Measurements from ENCODE around the gene SLCO3A1.
"Not testable (repeated sequence)": the region's sequence is repeated elsewhere in the genome, so short reads cannot be mapped to it uniquely, and the experiment has no call there.

Gene SLCO3A1

DNA sequence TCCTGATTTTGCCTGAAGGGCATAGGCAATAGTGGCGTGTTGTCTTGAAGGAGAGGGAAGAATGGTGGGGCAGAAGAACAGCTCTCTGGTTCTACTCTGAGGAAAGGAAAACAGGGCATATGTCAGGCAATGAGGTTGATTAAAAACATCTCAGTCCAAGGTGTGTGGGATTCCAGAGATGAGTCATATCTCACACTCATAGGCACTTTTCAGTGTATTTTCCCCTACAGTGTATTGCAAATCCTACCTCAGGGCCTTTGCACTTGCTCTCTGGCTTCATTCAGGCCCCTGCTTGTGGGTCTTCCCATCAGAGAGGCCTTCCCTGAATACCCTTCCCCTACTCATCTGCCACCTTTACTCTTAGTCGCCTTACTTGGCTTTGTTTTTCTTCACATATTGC, 107.8 kb downstream of the SLCO3A1 start:
- DNase-seq (ENCODE audit: low read depth in 2 of 2, low spot score in 1 of 2) = no peak

GRCh38 chr15:91963747-91964146, 110.2 kb downstream of the SLCO3A1 start:
- DNase-seq (ENCODE audit: low read depth in 2 of 2, low spot score in 1 of 2) = not testable (repeated sequence)

GRCh38 chr15:91965501-91966193, 112.1 kb downstream of the SLCO3A1 start:
- DNase-seq (ENCODE audit: low read depth in 2 of 2, low spot score in 1 of 2) = no peak

GRCh38 chr15:91966194-91966552, 112.7 kb downstream of the SLCO3A1 start:
- DNase-seq (ENCODE audit: low read depth in 2 of 2, low spot score in 1 of 2) = no peak

GRCh38 chr15:91967935-91968606, 114.6 kb downstream of the SLCO3A1 start:
- DNase-seq (ENCODE audit: low read depth in 2 of 2, low spot score in 1 of 2) = no peak

DNA sequence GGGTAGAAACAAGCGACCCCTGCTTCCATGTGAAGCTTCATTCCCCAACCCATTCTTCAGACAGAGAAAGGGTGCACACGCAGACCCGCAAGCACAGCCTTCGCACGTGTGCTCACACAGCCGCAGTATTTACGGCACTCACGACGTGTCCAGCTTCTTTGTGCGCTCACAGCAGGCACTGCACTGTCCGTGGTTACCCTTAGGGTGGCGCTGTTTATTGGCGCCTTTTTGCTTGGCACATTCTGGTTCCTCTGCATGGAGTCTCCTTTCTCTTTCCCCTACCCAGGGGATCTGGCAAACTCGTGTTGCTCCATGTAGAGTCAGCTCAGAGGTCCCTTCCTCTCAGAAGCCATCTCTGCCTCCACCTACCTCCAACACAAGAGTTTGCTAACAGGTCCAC, 115.1 kb downstream of the SLCO3A1 start:
- no peak for DNase-seq (ENCODE audit: low read depth in 2 of 2, low spot score in 1 of 2)

- DNase-seq (ENCODE audit: low read depth in 2 of 2, low spot score in 1 of 2) = no peak
Measured at GRCh38 chr15:91970142-91970541, 116.6 kb downstream of the SLCO3A1 start.

GRCh38 chr15:91973481-91973880, 120.0 kb downstream of the SLCO3A1 start:
- no peak for DNase-seq (ENCODE audit: low read depth in 2 of 2, low spot score in 1 of 2)

GRCh38 chr15:91974321-91974720, 120.8 kb downstream of the SLCO3A1 start:
- no peak for DNase-seq (ENCODE audit: low read depth in 2 of 2, low spot score in 1 of 2)

DNA sequence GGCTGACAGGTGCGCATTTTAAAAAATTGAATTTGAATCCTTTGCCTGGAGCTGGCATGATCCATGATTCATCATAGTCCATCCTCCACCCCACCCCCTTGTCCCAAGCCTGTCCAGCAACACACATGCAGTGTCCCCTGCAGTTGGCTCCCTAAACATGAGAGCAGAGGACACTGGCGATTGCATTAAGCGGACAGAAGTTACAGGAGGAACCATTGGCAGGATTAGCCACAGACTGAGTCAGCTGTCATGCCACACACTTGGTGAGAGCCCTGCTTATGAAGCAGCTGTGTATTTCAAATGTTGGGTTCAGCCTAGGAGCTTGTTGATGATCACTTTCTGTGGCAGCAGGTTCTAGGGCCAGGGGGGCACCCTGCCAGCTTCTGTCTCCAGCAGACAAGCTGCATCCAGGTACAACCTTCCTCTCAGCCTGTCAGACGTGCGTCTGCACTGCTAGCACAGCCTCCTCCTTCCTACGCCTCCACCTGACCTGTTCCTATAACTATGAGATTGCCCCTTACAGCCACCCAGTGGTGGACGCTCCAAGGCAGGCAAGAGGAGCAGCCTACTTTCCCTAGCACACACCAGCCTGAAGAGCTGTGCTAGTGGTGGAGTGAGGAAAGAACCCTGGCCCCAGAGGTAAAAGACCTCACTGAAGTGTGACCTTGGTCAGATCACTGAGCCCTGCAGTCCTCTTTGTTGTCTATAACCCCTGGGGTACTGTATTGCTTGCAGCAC, 121.9 kb downstream of the SLCO3A1 start:
- DNase-seq (ENCODE audit: low read depth in 2 of 2, low spot score in 1 of 2) = no peak

DNA sequence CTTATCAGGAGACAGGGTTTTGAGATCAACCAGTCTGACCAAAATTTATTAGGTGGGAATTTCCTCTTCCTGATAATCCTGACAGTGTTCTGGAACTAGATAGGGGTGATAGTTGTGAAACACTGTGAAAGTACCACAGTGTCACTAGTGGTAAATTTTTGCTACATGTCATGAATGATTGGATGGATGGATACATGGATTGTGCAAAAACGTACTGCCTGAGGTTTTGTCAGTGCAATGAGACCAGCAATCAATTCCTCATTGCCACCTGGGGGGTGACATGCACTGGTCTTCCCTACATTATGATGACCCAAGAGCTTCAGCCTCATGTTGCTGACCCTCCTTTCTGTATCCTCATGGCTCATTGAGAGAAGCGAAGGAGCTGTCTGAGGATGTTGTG, 123.5 kb downstream of the SLCO3A1 start:
- DNase-seq (ENCODE audit: low read depth in 2 of 2, low spot score in 1 of 2) = no peak

DNA sequence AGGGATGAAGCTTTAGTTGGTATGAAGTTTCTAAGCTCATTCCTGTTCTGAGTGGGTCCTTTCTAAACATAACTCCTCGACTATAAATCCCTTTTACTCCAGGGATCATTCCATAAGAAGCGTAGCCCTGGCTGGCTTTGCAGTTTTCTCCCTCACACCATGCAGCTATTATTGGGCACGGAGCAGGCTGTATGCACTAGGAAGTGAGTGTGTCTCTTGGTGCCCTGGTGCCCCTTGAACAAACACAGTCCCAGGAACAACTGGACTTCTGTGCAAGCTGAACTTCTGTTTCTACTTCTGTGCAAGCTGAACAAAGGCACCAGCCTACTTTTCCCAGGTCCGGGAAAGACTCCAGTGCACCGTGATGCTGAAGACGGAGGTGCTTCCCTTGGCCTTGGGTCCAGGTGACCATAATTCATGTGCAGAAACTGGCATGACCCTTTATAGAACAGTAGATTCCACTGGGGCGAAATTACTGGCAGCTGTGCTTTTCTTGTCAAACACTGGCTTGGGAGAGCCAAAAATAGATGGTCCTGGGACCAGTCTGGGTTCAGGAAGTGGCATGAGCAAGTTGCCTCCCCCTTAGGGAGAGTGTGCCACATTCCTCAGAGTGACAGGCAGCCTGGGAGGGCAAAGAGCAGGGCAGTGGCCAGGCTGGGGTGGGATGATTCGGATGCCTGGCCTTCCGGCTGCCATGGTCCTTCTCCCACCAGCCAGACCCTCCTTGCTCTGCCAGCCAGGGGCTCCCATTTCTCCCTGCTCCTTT, 127.2 kb downstream of the SLCO3A1 start:
- DNase-seq (ENCODE audit: low read depth in 2 of 2, low spot score in 1 of 2) = no peak

DNA sequence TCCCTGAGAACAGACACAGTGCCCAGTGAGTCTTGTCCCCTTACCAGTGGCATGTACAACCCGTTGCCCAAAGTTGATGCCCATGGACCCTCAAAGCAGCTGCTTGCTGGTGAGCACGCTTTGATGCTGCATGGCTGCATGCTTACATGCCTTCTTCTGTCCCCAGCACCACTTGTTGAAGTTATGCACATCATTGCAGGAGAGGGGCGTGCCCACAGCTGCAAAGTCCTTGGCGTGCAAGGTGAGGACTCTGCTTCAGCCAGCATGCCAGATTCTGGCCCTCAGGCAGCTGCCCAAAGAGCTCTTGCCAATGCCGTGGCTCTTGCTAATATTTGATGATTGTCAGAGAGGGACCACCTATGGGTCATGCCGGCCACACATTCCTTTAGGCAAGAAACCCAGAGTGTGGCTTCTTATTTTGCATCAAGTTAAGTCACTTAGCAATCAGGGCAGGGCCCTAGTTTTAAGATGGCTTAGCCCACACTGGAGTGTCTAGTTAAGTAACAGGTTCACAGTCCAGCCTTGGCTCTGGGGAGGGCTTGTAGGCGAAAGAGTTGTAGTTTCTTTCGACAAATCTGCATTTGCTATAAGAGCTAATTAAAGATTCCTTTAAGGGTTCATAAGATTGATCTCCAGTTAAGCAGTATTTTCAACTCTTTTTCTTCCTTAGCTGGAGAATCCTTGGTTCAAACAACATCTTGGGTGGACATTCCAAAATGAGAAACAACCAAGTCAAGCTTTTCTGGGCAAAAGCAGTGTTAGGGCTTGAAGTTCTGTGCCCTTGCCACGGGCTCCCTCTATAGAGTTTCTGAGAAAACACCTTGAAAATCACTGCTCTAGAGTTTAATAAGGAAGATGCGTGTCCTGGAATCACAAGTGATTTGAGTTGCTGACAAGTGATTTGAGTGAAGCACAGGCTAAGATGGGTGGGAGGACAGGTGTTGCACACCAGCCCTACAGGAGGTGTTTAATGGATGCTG, 128.6 kb downstream of the SLCO3A1 start:
- DNase-seq (ENCODE audit: low read depth in 2 of 2, low spot score in 1 of 2) = no peak

DNA sequence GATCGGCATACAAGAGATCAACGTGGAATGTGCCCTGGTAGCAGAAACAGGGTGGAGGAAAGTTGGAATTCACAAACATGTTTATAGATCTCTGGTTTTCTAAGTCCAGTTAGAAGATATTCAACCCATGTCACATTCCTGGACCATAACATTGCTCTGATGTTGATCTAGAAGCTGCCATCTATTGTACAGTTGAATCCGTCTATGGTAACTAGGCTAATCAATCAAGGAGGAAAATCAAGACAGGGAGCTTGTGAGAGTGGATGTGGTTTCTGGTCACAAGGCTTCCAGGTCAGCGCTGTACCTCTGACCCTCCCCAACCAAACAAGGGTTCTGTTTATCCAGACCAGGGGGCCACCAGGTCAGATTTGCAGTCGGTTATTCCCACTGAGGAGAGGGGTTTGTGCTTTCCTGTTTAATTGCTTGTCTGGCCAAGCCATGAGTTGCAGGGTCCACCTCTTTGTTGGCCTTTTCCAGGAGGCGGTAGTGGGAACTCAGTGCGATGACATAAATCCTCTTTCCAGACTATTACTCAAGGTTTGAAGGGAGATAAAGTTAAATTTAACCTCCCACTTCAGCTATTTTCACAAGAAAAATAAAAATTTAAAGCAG, 130.3 kb downstream of the SLCO3A1 start:
- no peak for DNase-seq (ENCODE audit: low read depth in 2 of 2, low spot score in 1 of 2)

- DNase-seq (ENCODE audit: low read depth in 2 of 2, low spot score in 1 of 2) = no peak
Measured at GRCh38 chr15:91985297-91985696, 131.8 kb downstream of the SLCO3A1 start.

- DNase-seq (ENCODE audit: low read depth in 2 of 2, low spot score in 1 of 2) = no peak
Measured at GRCh38 chr15:91988071-91988470, 134.6 kb downstream of the SLCO3A1 start.

GRCh38 chr15:91988655-91989054, 135.1 kb downstream of the SLCO3A1 start:
- DNase-seq (ENCODE audit: low read depth in 2 of 2, low spot score in 1 of 2) = no peak

- DNase-seq (ENCODE audit: low read depth in 2 of 2, low spot score in 1 of 2) = no peak
Measured at GRCh38 chr15:91989821-91990220, 136.3 kb downstream of the SLCO3A1 start.

DNA sequence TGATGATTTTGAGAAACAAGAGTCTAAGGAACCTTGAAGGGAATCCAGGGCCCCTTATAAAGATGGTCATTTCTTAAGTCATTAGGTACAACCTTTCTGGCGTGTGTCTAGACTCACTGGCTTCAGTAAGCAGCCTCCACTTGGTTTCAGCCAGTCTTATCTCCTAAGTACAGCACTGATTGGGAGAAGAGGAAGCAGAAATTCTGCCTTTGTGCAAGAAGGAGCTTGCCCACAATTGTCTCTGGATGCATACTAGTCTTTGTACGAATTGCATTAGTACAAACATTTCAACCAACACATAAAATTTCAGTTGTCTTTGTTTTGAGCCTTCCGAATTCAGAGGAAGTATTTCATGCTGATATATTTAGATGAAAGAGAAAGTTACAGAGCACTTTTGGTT, 139.4 kb downstream of the SLCO3A1 start:
- no peak for DNase-seq (ENCODE audit: low read depth in 2 of 2, low spot score in 1 of 2)

- DNase-seq (ENCODE audit: low read depth in 2 of 2, low spot score in 1 of 2) = no peak
Measured at GRCh38 chr15:91995146-91995545, 141.6 kb downstream of the SLCO3A1 start.
